ENCODE data around the gene YY1.
A peak's percentile ranks its signal among the peaks of the same experiment; 100 is the strongest.
"Not testable (repeated sequence)": the region's sequence is repeated elsewhere in the genome, so short reads cannot be mapped to it uniquely, and the experiment has no call there.

The YY1 gene

GRCh38 chr14:100309028-100309737, 70.2 kb downstream of the YY1 start:
- FAIRE-seq (no peak), DNase-seq (ENCODE audit: insufficient read length, low spot score) (no peak)

DNA sequence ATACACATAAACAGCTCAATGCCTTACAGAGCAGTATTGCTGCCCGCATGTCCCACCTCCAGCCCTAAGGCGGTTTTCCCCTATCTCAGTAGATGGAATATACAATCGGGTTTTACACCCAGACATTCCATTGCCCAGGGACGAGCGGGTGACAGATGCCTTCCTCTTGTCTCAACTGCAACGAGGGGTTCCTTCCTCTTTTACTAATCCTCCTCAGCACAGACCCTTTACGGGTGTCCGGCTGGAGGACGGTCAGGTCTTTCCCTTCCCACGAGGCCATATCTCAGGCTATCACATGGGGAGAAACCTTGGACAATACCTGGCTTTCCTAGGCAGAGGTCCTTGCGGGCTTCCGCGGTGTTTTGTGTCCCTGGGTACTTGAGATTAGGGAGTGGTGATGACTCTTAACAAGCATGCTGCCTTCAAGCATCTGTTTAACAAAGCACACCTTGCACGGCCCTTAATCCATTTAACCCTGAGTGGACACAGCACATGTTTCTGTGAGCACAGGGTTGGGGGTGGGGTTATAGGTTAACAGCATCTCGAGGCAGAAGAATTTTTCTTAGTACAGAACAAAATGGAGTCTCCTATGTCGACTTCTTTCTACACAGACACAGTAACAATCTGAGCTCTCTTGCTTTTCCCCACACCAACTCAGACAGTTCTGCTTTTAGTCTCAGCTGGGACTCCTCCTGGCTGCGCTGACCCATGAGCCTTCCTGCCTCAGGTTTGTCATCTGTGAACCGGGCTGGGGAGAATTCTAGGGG, 73.3 kb downstream of the YY1 start:
- FAIRE-seq; DNase-seq (ENCODE audit: insufficient read length, low spot score): not testable (repeated sequence)

DNA sequence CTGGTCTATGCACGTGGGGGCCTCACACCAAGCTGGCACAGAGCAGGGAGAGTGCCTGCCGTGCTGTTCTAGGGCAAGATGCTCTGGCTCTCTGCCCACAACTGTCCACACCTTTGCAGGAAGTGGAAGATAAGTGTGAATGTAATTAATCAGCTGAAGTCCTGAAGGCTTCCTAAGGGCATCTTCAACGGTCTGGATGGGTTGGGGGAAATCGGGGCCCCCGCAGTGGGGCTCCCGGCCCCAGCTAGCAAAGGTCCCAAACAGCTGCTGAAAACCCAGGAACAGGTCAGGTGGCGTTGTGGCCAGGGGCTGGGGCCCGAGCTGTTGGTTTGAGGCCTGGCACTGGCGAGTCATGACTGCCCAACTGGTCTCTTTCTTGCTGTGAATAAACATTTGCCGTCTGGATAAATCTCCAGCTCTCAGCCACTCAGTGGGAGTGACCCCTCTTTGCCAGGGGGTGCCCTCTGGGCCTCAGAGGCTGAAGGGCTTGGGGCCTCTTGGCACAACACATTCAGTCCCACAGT, 74.0 kb downstream of the YY1 start:
- FAIRE-seq (no peak), DNase-seq (ENCODE audit: insufficient read length, low spot score) (no peak)

DNA sequence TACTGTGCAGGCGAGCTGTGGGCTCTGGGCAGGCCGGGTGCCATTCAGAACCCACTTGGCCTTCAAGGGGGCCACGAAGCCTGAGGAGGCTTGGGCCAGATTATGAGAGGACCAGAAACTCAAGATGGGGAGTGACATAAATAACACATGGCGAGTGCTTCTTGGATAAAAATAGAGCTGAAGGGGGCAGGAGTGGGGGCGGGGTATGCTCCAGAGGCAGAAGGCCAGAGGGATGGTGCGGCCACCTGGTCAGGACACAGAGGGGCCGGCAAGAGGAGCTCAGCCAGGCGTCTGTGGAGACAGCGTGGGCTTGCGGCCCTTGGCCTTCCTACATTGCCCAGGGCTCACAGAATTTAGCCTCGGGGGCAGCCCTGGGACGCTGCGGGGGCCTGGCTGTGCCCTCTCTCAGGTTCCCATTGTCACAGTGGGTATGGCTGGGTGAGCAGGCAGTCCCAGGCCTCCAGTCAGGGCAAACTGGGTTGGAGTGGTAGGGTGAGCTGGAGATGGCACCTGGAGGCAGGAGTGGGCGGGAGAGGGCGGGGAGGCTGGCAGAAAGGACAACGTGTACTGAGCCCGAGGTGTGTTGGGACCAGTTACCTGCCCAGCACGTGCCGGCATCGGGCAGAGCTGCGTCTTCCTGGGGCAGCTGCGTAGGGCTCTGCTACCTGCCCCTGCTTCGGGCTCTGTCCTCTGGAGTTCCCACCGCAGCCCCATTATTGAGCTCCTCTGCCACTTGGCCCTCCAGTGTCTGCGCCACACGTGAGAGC, 74.7 kb downstream of the YY1 start:
- no peak for FAIRE-seq

GRCh38 chr14:100314724-100315123, 75.8 kb downstream of the YY1 start:
- no peak for DNase-seq (ENCODE audit: insufficient read length, low spot score)
- FAIRE-seq: no peak

More for the DNA sequence above, 74.7 kb downstream of the YY1 start:
- no peak for DNase-seq (ENCODE audit: insufficient read length, low spot score)

DNA sequence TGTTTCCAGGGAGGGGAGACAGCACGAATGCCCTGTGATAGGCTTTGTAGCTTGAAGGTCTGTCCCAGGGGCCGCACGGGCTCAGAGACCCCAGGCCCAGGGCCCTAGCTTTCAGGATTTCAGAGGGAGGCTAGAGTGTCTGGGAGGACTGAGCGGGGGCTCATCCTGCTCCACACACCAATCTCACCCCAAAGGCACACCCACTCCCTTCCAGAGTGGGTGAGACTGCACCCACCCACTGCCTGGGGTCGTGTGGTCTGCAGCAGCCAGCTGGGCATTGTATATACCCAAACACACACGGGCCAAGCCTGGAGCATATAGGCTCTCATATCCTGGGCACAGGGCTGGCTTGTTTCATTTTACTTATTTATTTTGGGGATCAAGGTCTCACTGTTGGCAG, 78.4 kb downstream of the YY1 start:
- DNase-seq (ENCODE audit: insufficient read length, low spot score) (no peak), FAIRE-seq (peak; percentile 56)

DNA sequence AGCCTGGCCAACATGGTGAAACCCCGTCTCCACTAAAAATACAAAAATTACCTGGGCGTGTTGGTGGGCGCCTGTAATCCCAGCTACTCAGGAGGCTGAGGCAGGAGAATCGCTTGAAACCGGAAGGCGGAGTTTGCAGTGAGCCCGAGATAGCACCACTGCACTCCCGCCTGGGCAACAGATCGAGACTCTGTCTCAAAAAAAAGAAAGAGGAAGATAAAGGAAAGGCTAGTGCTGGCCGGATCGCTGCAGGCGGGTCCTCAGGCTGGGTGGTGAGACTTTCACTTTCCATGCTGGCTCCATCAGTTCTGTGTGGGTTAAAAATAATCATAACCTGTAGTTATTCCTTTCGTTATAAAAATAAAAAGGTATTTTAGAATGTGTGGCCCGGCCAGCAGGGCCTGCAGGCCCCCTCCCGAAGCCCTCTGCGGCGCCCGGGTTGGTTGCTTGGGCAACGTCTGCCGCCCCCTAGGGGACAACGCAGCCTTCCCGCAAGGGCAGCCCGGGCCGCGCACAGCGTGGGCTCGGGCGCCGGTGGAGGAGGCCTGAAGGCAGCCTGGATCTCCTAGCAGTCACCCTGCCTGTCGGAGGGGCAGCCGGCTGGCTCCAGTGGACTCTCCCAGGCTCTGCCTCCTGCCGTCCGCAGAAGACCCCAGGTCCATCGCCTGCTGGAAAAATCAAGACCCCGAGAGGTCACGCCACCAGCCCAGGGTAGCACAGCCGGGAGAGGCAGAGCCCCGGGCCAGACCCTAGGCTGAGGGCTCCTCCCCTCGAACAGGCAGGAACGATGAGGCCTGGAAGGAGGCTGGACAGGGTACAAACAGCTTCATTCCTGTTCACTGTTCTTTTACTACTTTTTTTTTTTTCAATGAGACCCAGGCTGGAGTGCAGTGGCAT, 79.2 kb downstream of the YY1 start:
- FAIRE-seq (peak; percentile 89), DNase-seq (ENCODE audit: insufficient read length, low spot score) (peak; percentile 80)

DNA sequence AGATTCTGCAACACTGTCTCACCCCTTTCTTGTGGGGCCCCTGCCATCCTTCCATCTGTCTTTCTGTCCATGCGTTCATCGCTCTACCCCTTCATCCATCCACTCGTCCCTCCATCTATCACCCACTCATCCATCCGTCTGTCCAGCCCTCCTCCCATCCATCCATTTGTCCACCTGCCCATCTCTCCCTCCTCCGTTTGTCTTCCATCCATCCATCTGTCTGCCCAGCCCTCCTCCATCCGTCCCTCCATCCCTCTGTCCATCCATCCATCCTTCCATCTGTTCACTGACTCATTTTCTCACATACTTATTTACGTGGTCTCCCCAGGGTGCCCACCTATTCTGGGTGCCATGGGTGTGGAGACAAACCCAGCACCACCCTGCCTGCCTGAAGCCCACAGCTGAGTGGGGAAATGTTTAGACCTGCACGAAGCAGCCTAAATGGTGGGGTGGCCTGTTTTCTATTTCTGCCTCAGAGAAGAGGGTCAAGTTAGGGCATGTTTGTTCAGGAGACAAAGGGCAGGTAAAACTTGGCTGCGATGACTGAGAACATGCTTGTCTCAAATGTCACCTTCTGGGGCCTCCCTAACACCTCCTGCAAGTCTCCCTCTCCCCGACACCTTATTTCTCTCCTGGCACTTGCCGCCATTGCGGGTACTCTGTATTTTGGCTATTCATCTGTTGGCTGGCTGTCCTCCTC, 81.4 kb downstream of the YY1 start:
- FAIRE-seq (no peak), DNase-seq (ENCODE audit: insufficient read length, low spot score) (no peak)

GRCh38 chr14:100321473-100322137, 82.7 kb downstream of the YY1 start:
- FAIRE-seq (no peak), DNase-seq (ENCODE audit: insufficient read length, low spot score) (no peak)

GRCh38 chr14:100322138-100322957, 83.4 kb downstream of the YY1 start:
- FAIRE-seq: no peak
- DNase-seq (ENCODE audit: insufficient read length, low spot score): no peak

GRCh38 chr14:100323121-100323941, 84.4 kb downstream of the YY1 start, which contains the start of gene SLC25A47:
Gene SLC25A47 (plus strand): TSS chr14:100323339. CDS start chr14:100323415, 76 bp downstream.
- FAIRE-seq (no peak), DNase-seq (ENCODE audit: insufficient read length, low spot score) (no peak)

DNA sequence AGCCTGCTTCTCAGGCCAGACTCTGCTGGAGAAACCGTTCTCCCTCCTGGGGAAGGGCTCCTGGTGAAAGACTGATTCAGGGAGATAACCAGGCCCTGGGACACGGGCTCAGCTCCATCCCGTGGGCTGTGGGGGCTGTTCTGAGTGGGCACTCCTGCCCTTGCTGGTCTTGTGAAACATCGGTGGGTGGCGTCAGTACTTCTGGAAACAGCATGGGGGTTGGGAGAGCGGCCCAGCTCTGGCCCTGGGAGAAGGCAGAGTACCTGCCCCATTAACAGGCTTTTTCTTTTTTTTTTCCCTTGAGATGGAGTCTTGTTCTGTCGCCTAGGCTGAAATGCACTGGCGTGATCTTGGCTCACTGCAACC, 85.0 kb downstream of the YY1 start:
- no peak for DNase-seq (ENCODE audit: insufficient read length, low spot score)
- no peak for FAIRE-seq

DNA sequence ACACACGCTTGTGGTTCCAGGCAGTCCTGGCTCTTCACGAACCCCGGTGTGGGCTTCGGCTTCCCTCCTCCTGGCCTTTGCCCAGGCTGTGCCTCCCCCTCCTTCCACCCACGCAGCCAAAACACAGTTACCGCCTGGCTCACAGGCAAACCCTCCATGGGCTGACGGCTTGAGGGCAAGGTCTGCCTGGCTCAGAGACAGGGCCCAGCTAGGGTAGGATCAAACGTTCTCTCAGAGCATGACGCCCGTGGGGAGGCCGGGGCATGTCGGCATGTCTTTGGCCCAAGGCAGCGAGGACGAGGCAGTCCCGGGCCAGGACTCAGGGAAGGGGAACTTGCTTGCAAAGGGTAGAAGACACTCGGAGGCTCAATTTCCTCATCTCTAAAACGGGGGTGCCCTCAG, 86.3 kb downstream of the YY1 start:
- FAIRE-seq: no peak
- no peak for DNase-seq (ENCODE audit: insufficient read length, low spot score)

DNA sequence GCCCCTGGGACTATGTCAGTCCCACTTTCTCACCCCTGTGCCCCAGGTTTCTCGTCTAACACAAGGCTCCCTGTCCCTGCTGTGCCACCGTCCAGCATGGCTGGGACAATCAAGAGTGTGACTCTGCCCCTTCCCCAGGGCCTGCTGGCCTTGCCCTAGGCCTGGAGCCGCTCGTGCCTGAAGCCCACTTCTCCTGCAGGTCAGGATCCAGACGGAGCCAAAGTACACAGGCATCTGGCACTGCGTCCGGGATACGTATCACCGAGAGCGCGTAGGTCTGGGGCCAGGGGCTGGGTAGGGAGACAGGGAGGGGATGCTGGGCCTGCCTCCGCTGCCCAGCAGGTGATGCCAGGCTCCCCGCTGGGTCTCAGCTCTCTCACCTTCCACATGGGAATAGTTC, 87.0 kb downstream of the YY1 start:
- FAIRE-seq (no peak), DNase-seq (ENCODE audit: insufficient read length, low spot score) (no peak)

- DNase-seq (ENCODE audit: insufficient read length, low spot score): no peak
- no peak for FAIRE-seq
Observed at GRCh38 chr14:100327128-100327527, 88.2 kb downstream of the YY1 start.

DNA sequence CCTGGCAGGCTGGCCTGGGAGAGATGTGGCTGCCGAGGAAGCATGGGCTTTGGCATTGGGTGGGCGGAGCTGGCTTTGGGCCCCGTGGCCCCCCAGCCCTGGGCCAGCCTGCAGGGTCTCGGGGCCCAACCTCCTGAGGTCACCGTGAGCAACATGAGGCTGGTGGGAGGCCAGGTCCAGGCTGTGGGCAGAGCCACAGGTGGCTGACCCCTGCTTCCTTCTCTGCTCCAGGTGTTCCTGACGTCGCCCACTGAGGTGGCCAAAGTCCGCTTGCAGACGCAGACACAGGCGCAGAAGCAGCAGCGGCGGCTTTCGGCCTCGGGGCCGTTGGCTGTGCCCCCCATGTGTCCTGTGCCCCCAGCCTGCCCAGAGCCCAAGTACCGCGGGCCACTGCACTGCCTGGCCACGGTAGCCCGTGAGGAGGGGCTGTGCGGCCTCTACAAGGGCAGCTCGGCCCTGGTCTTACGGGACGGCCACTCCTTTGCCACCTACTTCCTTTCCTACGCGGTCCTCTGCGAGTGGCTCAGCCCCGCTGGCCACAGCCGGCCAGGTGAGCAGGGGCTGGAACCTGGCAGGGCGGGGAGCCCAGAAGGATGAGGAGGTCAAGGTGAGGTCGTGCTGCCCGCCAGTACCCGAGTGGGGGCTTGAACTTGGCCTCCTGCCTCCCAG, 89.7 kb downstream of the YY1 start:
- no peak for FAIRE-seq
- DNase-seq (ENCODE audit: insufficient read length, low spot score): no peak

All from GM19239 (cell line).